ENCODE data around the gene IRAK1.

- TF ChIP-seq POLR2A (IDR thresholded peaks at IDR 0.05) (no peak), CTCF (IDR thresholded peaks at IDR 0.05) (no peak)
These were observed 25.7 kb downstream of the IRAK1 start for GRCh38 chrX:153993978-153994377.

Data from esophagus squamous epithelium (tissue), 4 donors.